Measurements from ENCODE around the gene WDR54. TPM values are rescaled to one million over a fixed set of nuclear protein-coding genes. Genes with fewer than 3 reads are reported as not detected.
"Not testable (repeated sequence)": the region's sequence is repeated elsewhere in the genome, so short reads cannot be mapped to it uniquely, and the experiment has no call there.

WDR54 gene
- total RNA-seq, 4 donors from 2014 or later: 1.2 to 2.5 (median 2.3) TPM; not detected in 1

- TF ChIP-seq CTCF (IDR thresholded peaks at IDR 0.05): no peak
- no peak for TF ChIP-seq POLR2A (IDR thresholded peaks at IDR 0.05)
- Histone ChIP-seq H3K4me1 (peaks cover 0 to 33% (median 14%) of the 10 kb centered on the region in 4 donors), H3K36me3 (no peaks in the 10 kb centered on the region), H3K27me3 (no peaks in the 10 kb centered on the region), H3K4me3 (peak overlapping the region in 3 of 4 donors; percentile 47 to 77 (median 52)), H3K27ac (peak overlapping the region; percentile 63 to 96 (median 90)), H3K9me3 (no peaks in the 10 kb centered on the region)
- no peak for DNase-seq
Measured at GRCh38 chr2:74439373-74439772, 17.8 kb downstream of the WDR54 start.

GRCh38 chr2:74439803-74440377 lies 18.4 kb downstream of the WDR54 start:
- H3K27ac ChIP-seq: peak overlapping the region; percentile 63 to 96 (median 90)
- H3K9me3 ChIP-seq: no peaks in the 10 kb centered on the region
- DNase-seq: no peak
- H3K36me3 ChIP-seq: no peaks in the 10 kb centered on the region
- peaks cover 0 to 33% (median 14%) of the 10 kb centered on the region in 4 donors for H3K4me1 ChIP-seq
- peak overlapping the region; percentile 47 to 77 (median 52) for H3K4me3 ChIP-seq
- H3K27me3 ChIP-seq: no peaks in the 10 kb centered on the region
- TF ChIP-seq CTCF (IDR thresholded peaks at IDR 0.05) (no peak), POLR2A (IDR thresholded peaks at IDR 0.05) (no peak)

GRCh38 chr2:74440378-74441169 lies 19.0 kb downstream of the WDR54 start:
- TF ChIP-seq POLR2A (IDR thresholded peaks at IDR 0.05): no peak
- TF ChIP-seq CTCF (IDR thresholded peaks at IDR 0.05): peak in 4 of 6 experiments; percentile 12 to 66 (median 60)
- H3K27me3 ChIP-seq: no peaks in the 10 kb centered on the region
- peak overlapping the region; percentile 63 to 96 (median 90) for H3K27ac ChIP-seq
- DNase-seq: peak; percentile 57 to 91 (median 90)
- H3K4me1 ChIP-seq: peaks cover 0 to 33% (median 14%) of the 10 kb centered on the region in 4 donors
- H3K4me3 ChIP-seq: peak overlapping the region; percentile 47 to 77 (median 52)
- no peaks in the 10 kb centered on the region for H3K9me3 ChIP-seq
- no peaks in the 10 kb centered on the region for H3K36me3 ChIP-seq

GRCh38 chr2:74441170-74441689 lies 19.7 kb downstream of the WDR54 start:
- Histone ChIP-seq H3K9me3 (no peaks in the 10 kb centered on the region), H3K36me3 (no peaks in the 10 kb centered on the region), H3K4me1 (peaks cover 0 to 33% (median 14%) of the 10 kb centered on the region in 4 donors), H3K4me3 (peak overlapping the region; percentile 47 to 77 (median 52)), H3K27me3 (no peaks in the 10 kb centered on the region), H3K27ac (peak overlapping the region; percentile 63 to 96 (median 90))
- no peak for TF ChIP-seq CTCF (IDR thresholded peaks at IDR 0.05)
- no peak for TF ChIP-seq POLR2A (IDR thresholded peaks at IDR 0.05)
- DNase-seq: no peak

- H3K4me1 ChIP-seq: peaks cover 0 to 29% (median 14%) of the 10 kb centered on the region in 4 donors
Measured at GRCh38 chr2:74441690-74442482, 20.4 kb downstream of the WDR54 start, which contains the start of gene RTKN. RTKN (minus strand) TSS chr2:74441937; CDS start chr2:74441816, 121 bp downstream.

GRCh38 chr2:74442483-74443297 lies 21.2 kb downstream of the WDR54 start:
- DNase-seq: not testable (repeated sequence)

More at GRCh38 chr2:74441690-74442482, 20.4 kb downstream of the WDR54 start, which contains the start of gene RTKN:
- H3K4me3 ChIP-seq: peak within 1 kb of the TSS; percentile 47 to 77 (median 52)
- H3K9me3 ChIP-seq: no peaks in the 10 kb centered on the region
- DNase-seq: peak in 2 of 3 donors; percentile 80 to 89
- no peaks in the 10 kb centered on the region for H3K36me3 ChIP-seq
- H3K27me3 ChIP-seq: no peaks in the 10 kb centered on the region
- H3K27ac ChIP-seq: peak within 1 kb of the TSS; percentile 63 to 96 (median 90)
- TF ChIP-seq POLR2A (IDR thresholded peaks at IDR 0.05): peak; percentile 83 to 94
- TF ChIP-seq CTCF (IDR thresholded peaks at IDR 0.05): peak in 3 of 6 experiments; percentile 24 to 48 (median 40)

More at GRCh38 chr2:74442483-74443297, 21.2 kb downstream of the WDR54 start:
- H3K36me3 ChIP-seq, H3K27me3 ChIP-seq, H3K9me3 ChIP-seq: not testable (repeated sequence)
- Histone ChIP-seq H3K4me3 (peak overlapping the region in 3 of 4 donors; percentile 47 to 77 (median 52)), H3K4me1 (peaks cover 0 to 27% (median 14%) of the 10 kb centered on the region in 4 donors), H3K27ac (peak overlapping the region in 3 of 4 donors; percentile 89 to 96 (median 91))
